Esophagus squamous epithelium (tissue), 4 donors: ENCODE results near the gene FAM227B.

Experiments used
- CTCF ChIP-seq, 6 experiments: fragments of 450-650 bp in 4 of 6; fragments of 200-600 bp in 2 of 6; sonication (generic) in 2 of 6; IDR thresholded peaks; one replicate each; pipeline ENCODE4 v1.5.1; 2016 to 2019; ENCODE audit warnings: antibody characterized with exemption in 6 of 6, mild to moderate bottlenecking in 4 of 6, moderate library complexity in 4 of 6
- POLR2A ChIP-seq, 4 donors: fragments of 450-650 bp; IDR thresholded peaks; one replicate each; pipeline ENCODE4 v1.6.1; 2017; ENCODE audit warnings: antibody characterized with exemption in 4 of 4, mild to moderate bottlenecking in 4 of 4, moderate library complexity in 3 of 4

GRCh38 chr15:49656734-49657133 is 36.1 kb upstream of the FAM227B start:
- TF ChIP-seq CTCF (IDR thresholded peaks at IDR 0.05) (no peak), POLR2A (IDR thresholded peaks at IDR 0.05) (no peak)
